Left lung (tissue), 10 donors: ENCODE measurements around the gene SHISA4. TPM values are rescaled to one million over a fixed set of nuclear protein-coding genes. Genes with fewer than 3 reads are reported as not detected.
A peak's percentile ranks its signal among the peaks of the same experiment; 100 is the strongest.

Experiments
- ATAC-seq: fragments of 200-7000 bp; cut with Tn5 transposase; one replicate; pipeline ENCODE4 v1.9.1; 2020; ENCODE audit warnings: moderate library complexity
- DNase-seq, 4 donors: peaks; one replicate each; pipeline ENCODE4 v3.0.0-alpha.2; 2013 to 2020
- H3K27ac ChIP-seq, 2 donors: fragments of 200-600 bp; sonication (generic) in 1 of 2; one replicate each; pipeline versions ENCODE4 v1.5.0 to v1.8.0; 2020 to 2021
- H3K27me3 ChIP-seq, 2 donors: fragments of 200-600 bp; sonication (generic) in 1 of 2; one replicate each; pipeline versions ENCODE4 v1.5.0 to v1.8.0; 2020 to 2021
- H3K36me3 ChIP-seq, 2 donors: fragments of 200-600 bp; sonication (generic) in 1 of 2; one replicate each; pipeline versions ENCODE4 v1.5.0 to v1.8.0; 2020 to 2021
- H3K4me1 ChIP-seq, 2 donors: fragments of 200-600 bp; one replicate each; pipeline ENCODE4 v1.8.0; 2021
- H3K4me3 ChIP-seq, 2 donors: fragments of 200-600 bp; sonication (generic) in 1 of 2; one replicate each; pipeline versions ENCODE4 v1.5.0 to v1.8.0; 2020 to 2021; ENCODE audit warnings: mild to moderate bottlenecking in 1 of 2
- H3K9me3 ChIP-seq, 2 donors: fragments of 200-600 bp; sonication (generic) in 1 of 2; one replicate each; pipeline versions ENCODE4 v1.5.0 to v1.8.0; 2020 to 2021
- CTCF ChIP-seq, 2 donors: fragments of 200-600 bp; sonication (generic) in 1 of 2; IDR thresholded peaks; one replicate each; pipeline versions ENCODE4 v1.5.0 to v1.8.0; 2021; ENCODE audit warnings: antibody characterized with exemption in 2 of 2
- intact Hi-C, 2 donors: fragments of 100-400 bp; cut with DNase I; formaldehyde crosslinking; loops; one replicate each; pipeline versions ENCODE4 v1.11.2 to v1.14.2; 2022
- polyA plus RNA-seq, 6 donors: library from polyadenylated mRNA; unstranded; fragments of 120-200 nt; gene quantifications; one replicate each; pipeline ENCODE4 v1.2.1, GENCODE V29; 2013; ENCODE audit not compliant: insufficient read length in 6 of 6
- total RNA-seq, 2 donors: library from RNA; stranded (reverse); fragmentation: NEBNext Ultra II Directional; extraction: Animal tissue kit (Norgen Biotek cat#: 25700); gene quantifications; one replicate each; pipeline ENCODE4 v1.2.1, GENCODE V29; 2021
- donor health status: DM: no; HTN: yes; CAD: no.
- donor health status: DM: no; HTN: no; CAD: no.

Gene SHISA4
- total and polyA plus RNA-seq, 8 donors = 12.7 to 26.1 (median 19.3) TPM

- no peak for TF ChIP-seq CTCF (IDR thresholded peaks at IDR 0.05)
- DNase-seq = no peak
- H3K9me3 ChIP-seq = no peaks in the 10 kb centered on the region
- peaks cover 0 to 6% of the 10 kb centered on the region in 2 donors for H3K4me1 ChIP-seq
- H3K27ac ChIP-seq = no peak overlapping the region
- intact Hi-C loops = no loop called here
- H3K4me3 ChIP-seq = no peak overlapping the region
- peaks cover 0 to 96% of the 10 kb centered on the region in 2 donors for H3K36me3 ChIP-seq
- H3K27me3 ChIP-seq = no peaks in the 10 kb centered on the region
- ATAC-seq = no peak
Measured at GRCh38 chr1:201870397-201870796, 18.3 kb upstream of the SHISA4 start.

DNA sequence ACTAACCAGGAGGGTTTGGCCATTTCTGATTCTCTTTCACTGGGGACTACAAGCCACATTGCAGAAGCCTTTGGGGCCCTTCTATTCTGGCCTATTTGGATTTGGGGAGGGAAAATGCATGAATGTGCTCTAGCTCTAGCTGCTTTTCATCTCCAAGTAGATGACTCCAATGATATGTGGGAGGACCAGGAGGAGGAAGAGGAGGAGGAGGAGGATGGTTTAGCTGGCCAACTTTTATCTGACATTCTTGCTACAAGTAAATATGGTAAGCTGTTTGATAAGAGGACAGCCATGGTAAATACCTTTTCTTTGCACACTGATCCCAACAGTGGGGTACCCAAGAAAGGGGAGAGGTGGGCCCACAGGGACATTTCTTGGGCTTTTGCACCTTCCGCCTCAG is 14.0 kb upstream of the SHISA4 start:
- Histone ChIP-seq H3K4me1 (no peaks in the 10 kb centered on the region), H3K9me3 (no peaks in the 10 kb centered on the region), H3K4me3 (no peak overlapping the region), H3K27me3 (no peaks in the 10 kb centered on the region), H3K36me3 (peaks cover 0 to 72% of the 10 kb centered on the region in 2 donors), H3K27ac (no peak overlapping the region)
- TF ChIP-seq CTCF (IDR thresholded peaks at IDR 0.05) = no peak
- ATAC-seq = no peak
- DNase-seq = no peak
- intact Hi-C loops = no loop called here

DNA sequence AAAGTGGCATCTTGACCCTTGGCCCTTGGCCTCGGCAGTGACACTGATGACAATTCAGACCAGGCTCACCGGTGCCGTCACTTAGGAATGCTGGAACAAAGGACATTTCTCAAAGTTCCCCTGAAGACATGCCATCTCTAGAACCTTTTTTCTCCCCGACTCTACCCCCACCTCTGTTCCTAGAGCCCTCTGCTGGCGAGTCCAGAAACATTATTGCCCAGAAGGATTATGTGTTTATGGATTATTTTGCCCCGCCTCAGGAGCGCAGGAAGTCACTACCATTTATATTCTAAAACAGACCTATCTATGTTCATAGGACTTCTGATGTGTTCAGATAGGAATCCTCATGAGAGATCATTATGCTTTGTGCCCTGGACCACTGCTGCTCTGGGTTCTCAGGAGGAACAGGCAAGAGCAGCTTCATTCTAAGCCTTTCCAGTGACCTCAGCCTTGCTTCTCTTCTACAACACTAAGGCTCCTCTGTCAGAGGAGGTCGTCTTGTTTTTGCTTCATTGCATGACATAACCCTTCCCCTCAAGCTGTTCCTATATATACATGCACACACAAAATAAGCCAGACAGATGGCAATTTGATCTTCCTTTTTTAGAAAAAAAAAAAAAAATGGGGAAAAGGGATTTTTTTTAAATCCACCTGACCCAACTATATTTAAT is 12.4 kb upstream of the SHISA4 start:
- intact Hi-C loops = no loop called here
- TF ChIP-seq CTCF (IDR thresholded peaks at IDR 0.05) = no peak
- Histone ChIP-seq H3K36me3 (peaks cover 0 to 56% of the 10 kb centered on the region in 2 donors), H3K4me3 (no peak overlapping the region), H3K27ac (no peak overlapping the region), H3K4me1 (no peaks in the 10 kb centered on the region), H3K27me3 (no peaks in the 10 kb centered on the region), H3K9me3 (no peaks in the 10 kb centered on the region)
- ATAC-seq (no peak), DNase-seq (no peak)

- Histone ChIP-seq H3K36me3 (peaks cover 0 to 39% of the 10 kb centered on the region in 2 donors), H3K27ac (no peak overlapping the region), H3K4me3 (no peak overlapping the region), H3K27me3 (no peaks in the 10 kb centered on the region), H3K4me1 (peaks cover 0 to 8% of the 10 kb centered on the region in 2 donors), H3K9me3 (no peaks in the 10 kb centered on the region)
- ATAC-seq (peak; percentile 79), DNase-seq (peak in 1 of 4 donors; percentile 55)
- intact Hi-C loops = no loop called here
- TF ChIP-seq CTCF (IDR thresholded peaks at IDR 0.05) = peak; percentile 46 to 57
Measured at GRCh38 chr1:201877877-201878401, 10.8 kb upstream of the SHISA4 start.

DNA sequence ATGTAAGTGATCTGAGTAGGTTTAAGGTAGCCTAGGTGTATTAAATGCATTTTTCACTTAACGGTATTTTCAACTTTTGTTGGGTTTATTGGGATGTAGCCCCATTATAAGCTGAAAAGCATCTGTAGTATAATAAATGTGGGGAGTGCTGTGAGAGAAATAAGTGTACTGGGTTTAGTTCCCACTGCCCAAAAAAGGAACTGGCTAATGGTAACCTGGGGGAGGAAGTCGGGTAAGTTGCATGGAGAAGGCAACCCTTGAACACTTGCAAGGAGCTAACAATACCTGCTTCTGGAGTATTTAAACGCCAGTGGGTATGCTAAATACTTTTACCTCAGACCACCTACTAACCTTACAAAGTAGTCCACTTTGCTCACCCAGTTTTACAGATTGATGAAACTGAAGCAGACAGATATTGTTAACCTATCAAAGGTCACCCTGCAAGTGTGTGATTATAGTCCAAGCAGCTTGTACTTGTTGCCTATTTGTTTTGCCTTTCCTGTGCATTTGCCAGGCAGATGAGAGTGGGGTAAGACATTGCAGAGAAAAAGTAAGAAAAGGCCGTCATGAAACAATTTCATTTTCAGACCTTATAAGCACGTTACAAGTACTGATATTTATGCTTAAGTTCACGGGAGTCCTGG is 7.6 kb upstream of the SHISA4 start:
- Histone ChIP-seq H3K4me1 (peaks cover 8 to 32% of the 10 kb centered on the region in 2 donors), H3K4me3 (no peak overlapping the region), H3K36me3 (peaks cover 0 to 10% of the 10 kb centered on the region in 2 donors), H3K27me3 (no peaks in the 10 kb centered on the region), H3K9me3 (no peaks in the 10 kb centered on the region), H3K27ac (no peak overlapping the region)
- ATAC-seq (no peak), DNase-seq (no peak)
- intact Hi-C loops = loop anchor here (5.0 to 10.0 kb wide), 2 partner anchors 94 to 96 kb away; no protein-coding TSS in a partner anchor
- no peak for TF ChIP-seq CTCF (IDR thresholded peaks at IDR 0.05)
